Measurements from ENCODE around the gene ZNF319.

GRCh38 chr16:58024486-58025350 is 24.2 kb upstream of the ZNF319 start:
- TF ChIP-seq CREB1 (CRISPR knock-in tag; IDR thresholded peaks at IDR 0.05; ENCODE audit: low read depth), result no peak
- TF ChIP-seq POLR2AphosphoS5 (IDR thresholded peaks at IDR 0.05; ENCODE audit: low read depth), result peak; percentile 47; the same call in 1 of the 2 replicates
- no peak for TF ChIP-seq CTCF (conservative IDR thresholded peaks at IDR 0.05; ENCODE audit: low read depth in 2 of 2)
- TF ChIP-seq EZH2 (IDR thresholded peaks at IDR 0.05; ENCODE audit: low read depth, unreplicated experiment), result no peak
- no peak for TF ChIP-seq EZH2phosphoT487 (IDR thresholded peaks at IDR 0.05; ENCODE audit: unreplicated experiment)
- TF ChIP-seq REST (IDR thresholded peaks at IDR 0.05; ENCODE audit: unreplicated experiment), result no peak
